Panc1 (cell line): Measurements from ENCODE around the gene SLC9A9. TPM values are rescaled to one million over a fixed set of nuclear protein-coding genes. Genes with fewer than 3 reads are reported as not detected.

ENCODE experiments used
- ATAC-seq: fragments of 200-7000 bp; cut with Tn5 transposase; 2 replicates; pipeline ENCODE4 v1.9.1; 2020; ENCODE audit warnings: mild to moderate bottlenecking, moderate library complexity
- BruUV-seq: library from RNA; stranded (reverse); fragments of 400-500 nt; replicated peaks from 2 replicates; lab custom pipeline; 2021; lab: Mats Ljungman, UMichigan
- CTCF ChIA-PET: fragments of 300-600 bp; sonication (Branson Sonifier 250); formaldehyde crosslinking; loops from one replicate; lab custom pipeline; 2022; ENCODE audit warnings: antibody characterized with exemption; lab: Charles Lee
- POLR2A ChIA-PET: fragments of 300-600 bp; sonication (Branson Sonifier 250); formaldehyde crosslinking; loops from one replicate; lab custom pipeline; 2022; ENCODE audit warnings: antibody characterized with exemption; lab: Charles Lee
- DNase-seq: peaks from one replicate; pipeline ENCODE4 v3.0.0-alpha.2; 2010; ENCODE audit warnings: low read depth, low spot score
- H3K27ac ChIP-seq: 2 replicates; pipeline ENCODE4 v1.5.1; 2011; ENCODE audit warnings: mild to moderate bottlenecking, low read length, inconsistent platforms
- H3K27me3 ChIP-seq: fragments of 200-500 bp; sonication (Bioruptor generic); 2 replicates; pipeline ENCODE4 v1.6.0; 2014; ENCODE audit warnings: low read length, inconsistent platforms; ENCODE audit not compliant: control insufficient read depth, insufficient read depth
- H3K36me3 ChIP-seq: fragments of 200-500 bp; sonication (Bioruptor generic); 2 replicates; pipeline ENCODE4 v1.5.1; 2014; ENCODE audit warnings: inconsistent platforms, mild to moderate bottlenecking, low read length, moderate library complexity; ENCODE audit not compliant: control insufficient read depth, insufficient read depth
- H3K4me1 ChIP-seq: 2 replicates; pipeline ENCODE4 v1.5.1; 2011; ENCODE audit warnings: inconsistent platforms, mild to moderate bottlenecking, low read length, moderate library complexity; ENCODE audit not compliant: control insufficient read depth, insufficient read depth
- H3K4me3 ChIP-seq, 2 experiments: 2 replicates each; pipeline ENCODE4 v1.5.1; 2011 to 2012; ENCODE audit warnings: low read depth in 2 of 2, low read length in 2 of 2, mild to moderate bottlenecking in 2 of 2, inconsistent platforms in 1 of 2, moderate library complexity in 1 of 2
- H3K9me3 ChIP-seq: fragments of 200-500 bp; sonication (Bioruptor generic); 2 replicates; pipeline ENCODE4 v1.5.1; 2014; ENCODE audit warnings: low read depth, mild to moderate bottlenecking, inconsistent platforms, low read length, moderate library complexity; ENCODE audit not compliant: control insufficient read depth, insufficient read depth
- CTCF ChIP-seq: fragments of 450-650 bp; IDR thresholded peaks from 2 replicates; pipeline ENCODE4 v1.5.1; 2017; ENCODE audit warnings: mild to moderate bottlenecking
- POLR2AphosphoS5 ChIP-seq: IDR thresholded peaks from 2 replicates; pipeline ENCODE4 v1.6.1; 2012; ENCODE audit warnings: mild to moderate bottlenecking, low read depth, low read length, moderate library complexity
- SIN3A ChIP-seq: IDR thresholded peaks from 2 replicates; pipeline ENCODE4 v1.6.1; 2012; ENCODE audit warnings: low read depth, mild to moderate bottlenecking, low read length, moderate library complexity, borderline replicate concordance; ENCODE audit not compliant: insufficient read depth
- TCF7L2 ChIP-seq: IDR thresholded peaks from 2 replicates; pipeline ENCODE4 v1.6.1; 2011; ENCODE audit warnings: mild to moderate bottlenecking, low read depth, low read length, inconsistent platforms
- in situ Hi-C: cut with HindIII; loops from 2 replicates; pipeline ENCODE4 v1.10.0; 2016; ENCODE audit warnings: low sequenced_read_pairs, low pct_unique_long_range_greater_than_20kb
- intact Hi-C: fragments of 100-400 bp; cut with micrococcal nuclease; formaldehyde crosslinking; loops from one replicate; pipeline ENCODE4 v1.10.0; 2022; ENCODE audit not compliant: unreplicated experiment
- total RNA-seq: library from RNA; stranded (reverse); gene quantifications from one replicate; pipeline ENCODE4 v1.2.1, GENCODE V29; 2021; ENCODE audit not compliant: unreplicated experiment
- TF ChIP-seq, protein P1 (sequence below), 2 experiments: IDR thresholded peaks; 2 replicates each; pipeline ENCODE4 v1.6.1; 2011 to 2012; ENCODE audit warnings: low read depth in 2 of 2, control low read depth in 1 of 2, low read length in 1 of 2, mild to moderate bottlenecking in 1 of 2, moderate library complexity in 1 of 2; ENCODE audit not compliant: insufficient read depth in 1 of 2

The SLC9A9 gene
- total RNA-seq, 1 experiment from 2014 or later: not detected

DNA sequence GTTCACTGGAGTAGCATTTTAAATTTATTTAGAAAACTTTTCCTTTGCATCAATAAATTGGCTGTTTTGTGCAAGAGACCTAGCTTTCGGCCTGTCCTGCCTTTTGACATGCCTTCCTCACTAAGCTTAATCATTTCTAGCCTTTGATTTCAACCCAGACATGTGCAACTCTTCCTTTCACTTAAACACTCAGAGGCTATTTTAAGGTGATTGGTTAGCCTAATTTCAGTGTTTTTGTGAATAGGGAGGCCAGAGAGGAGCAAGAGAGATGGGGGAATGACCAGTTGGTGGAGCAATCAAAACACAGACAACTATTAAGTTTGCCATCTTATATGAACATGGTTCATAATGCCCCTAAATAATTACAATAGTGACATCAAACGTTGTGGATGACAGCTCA, 333.4 kb downstream of the SLC9A9 start:
- H3K27me3 ChIP-seq: no peaks in the 10 kb centered on the region
- TF ChIP-seq, protein P1, sequence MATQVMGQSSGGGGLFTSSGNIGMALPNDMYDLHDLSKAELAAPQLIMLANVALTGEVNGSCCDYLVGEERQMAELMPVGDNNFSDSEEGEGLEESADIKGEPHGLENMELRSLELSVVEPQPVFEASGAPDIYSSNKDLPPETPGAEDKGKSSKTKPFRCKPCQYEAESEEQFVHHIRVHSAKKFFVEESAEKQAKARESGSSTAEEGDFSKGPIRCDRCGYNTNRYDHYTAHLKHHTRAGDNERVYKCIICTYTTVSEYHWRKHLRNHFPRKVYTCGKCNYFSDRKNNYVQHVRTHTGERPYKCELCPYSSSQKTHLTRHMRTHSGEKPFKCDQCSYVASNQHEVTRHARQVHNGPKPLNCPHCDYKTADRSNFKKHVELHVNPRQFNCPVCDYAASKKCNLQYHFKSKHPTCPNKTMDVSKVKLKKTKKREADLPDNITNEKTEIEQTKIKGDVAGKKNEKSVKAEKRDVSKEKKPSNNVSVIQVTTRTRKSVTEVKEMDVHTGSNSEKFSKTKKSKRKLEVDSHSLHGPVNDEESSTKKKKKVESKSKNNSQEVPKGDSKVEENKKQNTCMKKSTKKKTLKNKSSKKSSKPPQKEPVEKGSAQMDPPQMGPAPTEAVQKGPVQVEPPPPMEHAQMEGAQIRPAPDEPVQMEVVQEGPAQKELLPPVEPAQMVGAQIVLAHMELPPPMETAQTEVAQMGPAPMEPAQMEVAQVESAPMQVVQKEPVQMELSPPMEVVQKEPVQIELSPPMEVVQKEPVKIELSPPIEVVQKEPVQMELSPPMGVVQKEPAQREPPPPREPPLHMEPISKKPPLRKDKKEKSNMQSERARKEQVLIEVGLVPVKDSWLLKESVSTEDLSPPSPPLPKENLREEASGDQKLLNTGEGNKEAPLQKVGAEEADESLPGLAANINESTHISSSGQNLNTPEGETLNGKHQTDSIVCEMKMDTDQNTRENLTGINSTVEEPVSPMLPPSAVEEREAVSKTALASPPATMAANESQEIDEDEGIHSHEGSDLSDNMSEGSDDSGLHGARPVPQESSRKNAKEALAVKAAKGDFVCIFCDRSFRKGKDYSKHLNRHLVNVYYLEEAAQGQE (IDR thresholded peaks at IDR 0.05; ENCODE audit: insufficient read depth in 1 of 2, low read depth in 2 of 2, low read length in 1 of 2): no peak
- TF ChIP-seq CTCF: no peak
- no peak for TF ChIP-seq SIN3A
- TF ChIP-seq TCF7L2: no peak
- no peak for TF ChIP-seq POLR2AphosphoS5
- H3K36me3 ChIP-seq: no peaks in the 10 kb centered on the region
- no peak for DNase-seq
- ATAC-seq: no peak
- intact Hi-C loops (no loop called here), in situ Hi-C loops (no loop called here)
- H3K9me3 ChIP-seq: no peaks in the 10 kb centered on the region
- BruUV-seq: no TSS peak
- no peak overlapping the region for H3K4me3 ChIP-seq
- CTCF ChIA-PET: no interaction called here
- POLR2A ChIA-PET: no interaction called here
- no peak overlapping the region for H3K27ac ChIP-seq
- no peaks in the 10 kb centered on the region for H3K4me1 ChIP-seq

DNA sequence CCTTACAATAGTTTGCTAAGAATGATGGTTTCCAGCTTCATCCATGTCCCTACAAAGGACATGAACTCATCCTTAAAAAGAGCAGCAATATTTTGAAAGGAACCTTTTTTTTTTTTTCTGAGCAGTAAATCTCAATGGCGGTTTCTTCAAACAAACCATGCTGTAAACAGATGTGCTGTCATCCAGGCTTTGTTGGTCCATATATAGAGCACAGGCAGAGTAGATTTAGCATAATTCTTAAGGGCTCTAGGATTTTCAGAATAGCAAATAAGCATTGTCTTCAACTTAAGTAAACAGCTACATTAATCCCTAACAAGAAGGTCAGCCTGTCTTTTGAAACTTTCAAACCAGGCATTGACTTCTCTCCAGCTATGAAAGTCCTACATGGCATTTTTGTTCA, 334.2 kb downstream of the SLC9A9 start:
- Histone ChIP-seq H3K9me3 (no peaks in the 10 kb centered on the region), H3K27me3 (no peaks in the 10 kb centered on the region), H3K27ac (no peak overlapping the region), H3K4me3 (no peak overlapping the region), H3K36me3 (no peaks in the 10 kb centered on the region), H3K4me1 (no peaks in the 10 kb centered on the region)
- intact Hi-C loops: no loop called here
- ChIA-PET CTCF (no interaction called here), POLR2A (no interaction called here)
- no TSS peak for BruUV-seq
- ATAC-seq (no peak), DNase-seq (no peak)
- no peak for TF ChIP-seq CTCF
- TF ChIP-seq SIN3A: no peak
- TF ChIP-seq, protein P1 (IDR thresholded peaks at IDR 0.05; ENCODE audit: insufficient read depth in 1 of 2, low read depth in 2 of 2, low read length in 1 of 2): no peak
- no peak for TF ChIP-seq TCF7L2
- no peak for TF ChIP-seq POLR2AphosphoS5
- in situ Hi-C loops: no loop called here
